B cell (primary cell): ENCODE measurements around the gene PRRT2. TPM values are rescaled to one million over a fixed set of nuclear protein-coding genes. Genes with fewer than 3 reads are reported as not detected.

Source experiments
- ATAC-seq: fragments of 200-7000 bp; cut with Tn5 transposase; one replicate; pipeline ENCODE4 v1.10.0; 2021; ENCODE audit warnings: low read depth, mild to moderate bottlenecking, moderate number of reproducible peaks, moderate library complexity
- CTCF ChIA-PET: fragments of 350-600 bp; sonication (Branson Sonifier 250); formaldehyde crosslinking; loops from one replicate; lab custom pipeline; 2021; ENCODE audit warnings: antibody characterized with exemption, inconsistent platforms; lab: Charles Lee
- POLR2A ChIA-PET: fragments of 350-600 bp; sonication (Branson Sonifier 250); formaldehyde crosslinking; loops from one replicate; lab custom pipeline; 2021; ENCODE audit warnings: antibody characterized with exemption; lab: Charles Lee
- DNase-seq: peaks from one replicate; pipeline ENCODE4 v3.0.0; 2013
- H2AFZ ChIP-seq: 2 replicates; pipeline ENCODE4 v1.6.1; 2012; ENCODE audit warnings: mild to moderate bottlenecking, low read depth, low read length; ENCODE audit not compliant: insufficient read depth, poor library complexity, severe bottlenecking
- H3K27ac ChIP-seq, 2 donors: 1 replicate in 1 of 2; 2 replicates in 1 of 2; pipeline ENCODE4 v1.5.1; 2012 to 2013; ENCODE audit warnings: low read length in 2 of 2, mild to moderate bottlenecking in 2 of 2, moderate library complexity in 1 of 2
- H3K27me3 ChIP-seq, 4 experiments: fragments of 200-600 bp in 1 of 4; sonication (generic) in 1 of 4; replicated peaks in 1 of 4; 1 replicate in 2 of 4; 2 replicates in 2 of 4; pipeline versions ENCODE4 v1.6.1 to v1.7.0; 2013 to 2016; ENCODE audit warnings: low read length in 3 of 4, mild to moderate bottlenecking in 2 of 4, mixed read lengths in 1 of 4, moderate library complexity in 1 of 4; ENCODE audit not compliant: insufficient read depth in 4 of 4, control insufficient read depth in 3 of 4; ENCODE audit errors: control extremely low read depth in 1 of 4
- H3K36me3 ChIP-seq, 2 experiments: replicated peaks in 1 of 2; 1 replicate in 1 of 2; 2 replicates in 1 of 2; pipeline versions ENCODE4 v1.6.1 to v1.7.1; 2013; ENCODE audit warnings: low read length in 1 of 2; ENCODE audit not compliant: insufficient read depth in 2 of 2, control insufficient read depth in 1 of 2; ENCODE audit errors: control extremely low read depth in 1 of 2, extremely low read depth in 1 of 2
- H3K4me1 ChIP-seq, 2 donors: fragments of 200-600 bp in 1 of 2; sonication (generic) in 1 of 2; 1 replicate in 1 of 2; 2 replicates in 1 of 2; pipeline versions ENCODE4 v1.5.1 to v1.6.1; 2013 to 2017; ENCODE audit warnings: low read length in 2 of 2; ENCODE audit not compliant: control insufficient read depth in 2 of 2, insufficient read depth in 2 of 2
- H3K4me2 ChIP-seq: replicated peaks from 2 replicates; pipeline ENCODE3; 2012; ENCODE audit warnings: mild to moderate bottlenecking, low read depth, low read length; ENCODE audit not compliant: poor library complexity, severe bottlenecking
- H3K4me3 ChIP-seq, 5 experiments: fragments of 200-600 bp in 1 of 5; sonication (generic) in 1 of 5; 1 replicate in 3 of 5; 2 replicates in 2 of 5; pipeline versions ENCODE4 v1.5.1 to v1.7.0; 2011 to 2016; ENCODE audit warnings: low read length in 4 of 5, mild to moderate bottlenecking in 4 of 5, low read depth in 2 of 5, control low read depth in 1 of 5, moderate library complexity in 1 of 5; ENCODE audit not compliant: insufficient read depth in 1 of 5; ENCODE audit errors: control extremely low read depth in 1 of 5, extremely low read depth in 1 of 5
- H3K79me2 ChIP-seq: fragments of 200-600 bp; sonication (generic); one replicate; pipeline ENCODE4 v1.6.0; 2016; ENCODE audit warnings: low read length; ENCODE audit not compliant: control insufficient read depth, insufficient read depth
- H3K9ac ChIP-seq: fragments of 200-600 bp; sonication (generic); 2 replicates; pipeline ENCODE4 v1.6.1; 2017; ENCODE audit warnings: mild to moderate bottlenecking, low read length, moderate library complexity
- H3K9me3 ChIP-seq, 3 donors: one replicate each; pipeline versions ENCODE4 v1.6.1 to v1.7.1; 2013; ENCODE audit warnings: low read length in 2 of 3; ENCODE audit not compliant: control insufficient read depth in 2 of 3, insufficient read depth in 1 of 3; ENCODE audit errors: control extremely low read depth in 1 of 3
- H4K20me1 ChIP-seq: 2 replicates; pipeline ENCODE4 v1.6.0; 2012; ENCODE audit warnings: mild to moderate bottlenecking, low read length; ENCODE audit not compliant: insufficient read depth, control insufficient read depth, poor library complexity, severe bottlenecking
- H3K27ac Mint-ChIP-seq: one replicate; pipeline ENCODE4 v1.8.0; 2021; ENCODE audit warnings: mixed read lengths
- H3K27me3 Mint-ChIP-seq: one replicate; pipeline ENCODE4 v1.8.0; 2021; ENCODE audit warnings: mixed read lengths
- H3K4me1 Mint-ChIP-seq: one replicate; pipeline ENCODE4 v1.8.0; 2021; ENCODE audit warnings: mixed read lengths
- H3K4me3 Mint-ChIP-seq: one replicate; pipeline ENCODE4 v1.8.0; 2021; ENCODE audit warnings: mixed read lengths
- H3K9me3 Mint-ChIP-seq: one replicate; pipeline ENCODE4 v1.8.0; 2022; ENCODE audit warnings: mixed read lengths; ENCODE audit not compliant: insufficient read depth
- CTCF ChIP-seq: fragments of 200-600 bp; IDR thresholded peaks from one replicate; pipeline ENCODE4 v1.8.0; 2022; ENCODE audit warnings: antibody characterized with exemption, mild to moderate bottlenecking
- EZH2 ChIP-seq: IDR thresholded peaks from 2 replicates; pipeline ENCODE4 v1.6.1; 2012; ENCODE audit warnings: borderline replicate concordance, low read depth, mild to moderate bottlenecking, moderate library complexity, low read length; ENCODE audit not compliant: insufficient read depth, poor library complexity, severe bottlenecking
- WGBS: methylation state at CpG from one replicate; pipeline ENCODE4 v1.1.5; 2013; ENCODE audit warnings: missing lambda C conversion rate; ENCODE audit not compliant: insufficient coverage; 5-methylcytosine and 5-hydroxymethylcytosine counted together
- intact Hi-C: fragments of 100-400 bp; cut with micrococcal nuclease; formaldehyde crosslinking; loops from one replicate; pipeline ENCODE4 v1.10.0; 2022
- polyA plus RNA-seq: library from polyadenylated mRNA; depleted of rRNA; stranded (reverse); fragments of >200 nt; gene quantifications from 2 replicates; pipeline ENCODE4 v1.2.3, GENCODE V29; 2012
- total RNA-seq, 2 donors: library from RNA; stranded (reverse); fragments of 120-200 nt in 1 of 2; gene quantifications; 1 replicate in 1 of 2; 2 replicates in 1 of 2; pipeline versions ENCODE4 v1.2.3 to v1.2.4, GENCODE V29; 2013 to 2022

The PRRT2 gene
- total and polyA plus RNA-seq, 2 donors (not counting 1 experiment from before 2014, with no cell fraction given), result 0.79 to 3.1 TPM

GRCh38 chr16:29777576-29778350, 34.2 kb upstream of the PRRT2 start, which contains the start of gene ZG16:
TSS of gene ZG16 (plus strand) at chr16:29778256. CDS start at chr16:29779267, 1,011 bp downstream.
- Histone ChIP-seq H3K36me3 (no peaks in the 10 kb centered on the region), H3K79me2 (no peaks in the 10 kb centered on the region), H3K27ac (no peak within 1 kb of the TSS), H3K4me3 (no peak within 1 kb of the TSS), H2AFZ (no peak within 1 kb of the TSS), H3K4me1 (no peaks in the 10 kb centered on the region), H3K27me3 (no peaks in the 10 kb centered on the region), H3K9ac (no peak within 1 kb of the TSS), H4K20me1 (no peaks in the 10 kb centered on the region), H3K4me2 (no peak within 1 kb of the TSS), H3K9me3 (no peaks in the 10 kb centered on the region)
- POLR2A ChIA-PET, result no interaction called here
- Mint-ChIP-seq H3K9me3 (no peaks in the 10 kb centered on the region), H3K27ac (no peak within 1 kb of the TSS), H3K4me3 (no peak within 1 kb of the TSS), H3K27me3 (no peaks in the 10 kb centered on the region), H3K4me1 (no peaks in the 10 kb centered on the region)
- intact Hi-C loops, result no loop called here
- no peak for DNase-seq
- 73% methylated on average over 6 of the region's 10 CpGs for WGBS
- ATAC-seq, result no peak
- CTCF ChIA-PET, result interaction anchor here (0.6 to 1.5 kb wide), 2 partner anchors 11 to 39 kb away, joined by 4 read pairs; no protein-coding TSS in a partner anchor
- TF ChIP-seq CTCF, result no peak
- TF ChIP-seq EZH2, result no peak

- ChIA-PET POLR2A (interaction anchor here (1.1 kb wide), 1 partner anchor 11 kb away, joined by 3 read pairs; the partner anchor contains the start of gene KIF22), CTCF (interaction anchor here (0.6 kb wide), 1 partner anchor 22 kb away, joined by 3 read pairs; no protein-coding TSS in a partner anchor)
- no peak overlapping the region for H3K4me3 Mint-ChIP-seq
- H3K4me1 ChIP-seq, result no peaks in the 10 kb centered on the region
- TF ChIP-seq CTCF (no peak), EZH2 (no peak)
- no peak for ATAC-seq
- no peak overlapping the region for H3K4me2 ChIP-seq
- H3K27me3 ChIP-seq, result no peaks in the 10 kb centered on the region
- no peaks in the 10 kb centered on the region for H3K4me1 Mint-ChIP-seq
- H3K27me3 Mint-ChIP-seq, result no peaks in the 10 kb centered on the region
- no peaks in the 10 kb centered on the region for H3K36me3 ChIP-seq
- H4K20me1 ChIP-seq, result no peaks in the 10 kb centered on the region
- 96% methylated on average over 9 of the region's 10 CpGs for WGBS
- no peaks in the 10 kb centered on the region for H3K9me3 ChIP-seq
- no peaks in the 10 kb centered on the region for H3K9me3 Mint-ChIP-seq
- no peak for DNase-seq
- no peak overlapping the region for H3K4me3 ChIP-seq
- H3K9ac ChIP-seq, result no peak overlapping the region
- H3K27ac ChIP-seq, result no peak overlapping the region
- no peak overlapping the region for H2AFZ ChIP-seq
- no peaks in the 10 kb centered on the region for H3K79me2 ChIP-seq
- no peak overlapping the region for H3K27ac Mint-ChIP-seq
- intact Hi-C loops, result no loop called here
Measured at GRCh38 chr16:29779474-29779873, 32.5 kb upstream of the PRRT2 start.
